ENCODE results near the gene RGS6. TPM values are rescaled to one million over a fixed set of nuclear protein-coding genes. Genes with fewer than 3 reads are reported as not detected.
A peak's percentile ranks its signal among the peaks of the same experiment; 100 is the strongest.

Gene RGS6
- total and polyA plus RNA-seq, 2 of the 4 experiments (the other 2 are of a cell fraction), result not detected

GRCh38 chr14:72141084-72141483 lies 208.9 kb downstream of the RGS6 start:
- Histone ChIP-seq H2AK9ac (replicated peaks; ENCODE audit: low read depth, low read length, poor library complexity) (no peak overlapping the region), H3K79me1 (ENCODE audit: low read depth in 1 of 2, low read length in 2 of 2) (no peaks in the 10 kb centered on the region), H3K4me2 (ENCODE audit: low read depth, low read length) (no peak overlapping the region), H2BK120ac (ENCODE audit: low read depth, low read length) (no peak overlapping the region), H3K27ac (ENCODE audit: insufficient read depth, low read length) (no peak overlapping the region), H3K23ac (ENCODE audit: low read depth, low read length) (no peak overlapping the region), H2BK20ac (ENCODE audit: low read depth, low read length) (no peak overlapping the region), H3K4me3 (ENCODE audit: insufficient read depth, low read depth, low read length) (no peak overlapping the region), H3K9me3 (ENCODE audit: control insufficient read depth, insufficient read depth, low read length) (no peaks in the 10 kb centered on the region), H3K4me1 (ENCODE audit: control insufficient read depth, insufficient read depth, low read length) (no peaks in the 10 kb centered on the region), H3K56ac (ENCODE audit: extremely low read depth, insufficient read depth, low read length) (no peak overlapping the region), H2AK5ac (ENCODE audit: low read depth, low read length) (no peak overlapping the region), H4K20me1 (ENCODE audit: insufficient read depth, low read length) (no peaks in the 10 kb centered on the region), H3K36me3 (ENCODE audit: control insufficient read depth, insufficient read depth, low read length) (no peaks in the 10 kb centered on the region), H4K8ac (ENCODE audit: low read depth in 2 of 2, low read length in 2 of 2) (no peak overlapping the region), H2BK15ac (ENCODE audit: low read depth, low read length) (no peak overlapping the region), H2BK5ac (ENCODE audit: low read depth, low read length, poor library complexity, severe bottlenecking) (no peak overlapping the region), H3K4ac (ENCODE audit: low read depth, low read length) (no peak overlapping the region), H3K9me1 (ENCODE audit: insufficient read depth, low read length) (no peaks in the 10 kb centered on the region), H3K27me3 (ENCODE audit: control insufficient read depth, insufficient read depth, low read length) (no peaks in the 10 kb centered on the region), H3K9ac (ENCODE audit: low read depth, low read length) (no peak overlapping the region), H3K14ac (replicated peaks; ENCODE audit: low read depth, low read length) (no peak overlapping the region), H4K91ac (ENCODE audit: insufficient read depth, low read depth, low read length) (no peak overlapping the region), H4K5ac (ENCODE audit: low read depth, low read length) (no peak overlapping the region), H3K18ac (ENCODE audit: low read depth, low read length) (no peak overlapping the region), H2AFZ (replicated peaks; ENCODE audit: low read length, poor library complexity) (no peak overlapping the region)
- ATAC-seq (ENCODE audit: low read depth), result no peak
- in situ Hi-C loops (cut with MboI; ENCODE audit: low sequenced_read_pairs), result no loop called here
- DNase-seq, result no peak
- TF ChIP-seq MAFK (IDR thresholded peaks at IDR 0.05; ENCODE audit: low read depth, low read length), result peak; percentile 33
- no peak for TF ChIP-seq CHD1 (IDR thresholded peaks at IDR 0.05; ENCODE audit: low read depth, low read length)
- no peak for TF ChIP-seq USF2 (IDR thresholded peaks at IDR 0.05; ENCODE audit: low read depth, low read length)
- no peak for TF ChIP-seq RCOR1 (IDR thresholded peaks at IDR 0.05; ENCODE audit: insufficient replicate concordance, low read length)
- TF ChIP-seq CEBPB (IDR thresholded peaks at IDR 0.05; ENCODE audit: low read depth, low read length), result no peak
- TF ChIP-seq NFE2L2 (IDR thresholded peaks at IDR 0.05; ENCODE audit: low read depth, low read length), result peak; percentile 32; the same call in 1 of the 2 replicates
- WGBS, 2 experiments (ENCODE audit: extremely low coverage in 2 of 2, insufficient read length in 1 of 2), result no CpG with 5 or more reads among the region's 2 CpGs
- BruUV-seq (replicated peaks), result no TSS peak
- CTCF ChIA-PET, result no interaction called here
- dilution Hi-C loops (cut with HindIII; ENCODE audit: low sequenced_read_pairs, unreplicated experiment), result no loop called here
- POLR2A ChIA-PET (ENCODE audit: unreplicated experiment), result no interaction called here
- intact Hi-C loops (cut with micrococcal nuclease), result no loop called here
